ENCODE results near the gene NIN.
"Not testable (repeated sequence)": the region's sequence is repeated elsewhere in the genome, so short reads cannot be mapped to it uniquely, and the experiment has no call there.

Gene NIN

DNA sequence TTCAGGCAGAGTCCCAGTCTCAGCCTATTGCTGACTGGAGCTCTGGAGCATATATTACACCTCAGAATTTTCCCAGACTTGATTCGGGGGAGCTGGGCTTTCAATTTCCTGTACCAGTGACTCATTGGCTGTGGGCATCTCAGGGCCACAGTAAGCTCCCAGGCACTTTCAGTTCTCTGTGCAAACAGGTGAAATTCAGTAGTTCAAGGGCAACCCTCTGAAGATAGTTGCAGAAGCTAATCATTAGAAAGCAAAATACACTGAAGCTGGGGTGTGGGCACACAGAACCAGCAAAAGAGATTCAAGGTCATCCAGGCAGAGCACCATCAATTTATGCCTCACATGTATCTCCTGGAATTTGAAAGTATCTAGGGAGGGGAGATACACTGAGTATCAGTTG is 8.1 kb upstream of the NIN start:
- DNase-seq, result no peak

GRCh38 chr14:50837850-50838470 is 7.0 kb upstream of the NIN start:
- DNase-seq, result no peak

GRCh38 chr14:50837271-50837670 is 6.3 kb upstream of the NIN start:
- no peak for DNase-seq

- DNase-seq, result no peak
Observed at GRCh38 chr14:50836515-50836914, 5.6 kb upstream of the NIN start.

DNA sequence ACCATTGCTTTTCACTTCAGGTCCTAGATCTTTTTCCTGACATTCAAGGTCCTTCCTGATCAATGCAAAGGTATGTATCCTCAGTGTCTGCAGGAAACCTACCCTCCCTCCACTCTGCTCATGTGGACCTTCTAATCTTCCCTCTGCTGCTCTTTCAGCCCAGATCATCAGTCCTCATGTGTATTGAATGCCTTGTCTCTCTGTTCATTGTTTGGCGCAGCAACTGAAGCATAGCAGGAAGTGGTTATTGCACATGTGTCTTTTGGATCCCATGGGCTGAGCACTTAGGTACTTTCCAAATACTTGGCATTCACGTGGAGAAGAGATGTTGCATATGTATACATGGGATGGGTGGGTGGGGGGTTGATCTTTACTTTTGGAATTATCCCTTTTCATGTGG is 4.3 kb upstream of the NIN start:
- peak; percentile 19 for DNase-seq

DNA sequence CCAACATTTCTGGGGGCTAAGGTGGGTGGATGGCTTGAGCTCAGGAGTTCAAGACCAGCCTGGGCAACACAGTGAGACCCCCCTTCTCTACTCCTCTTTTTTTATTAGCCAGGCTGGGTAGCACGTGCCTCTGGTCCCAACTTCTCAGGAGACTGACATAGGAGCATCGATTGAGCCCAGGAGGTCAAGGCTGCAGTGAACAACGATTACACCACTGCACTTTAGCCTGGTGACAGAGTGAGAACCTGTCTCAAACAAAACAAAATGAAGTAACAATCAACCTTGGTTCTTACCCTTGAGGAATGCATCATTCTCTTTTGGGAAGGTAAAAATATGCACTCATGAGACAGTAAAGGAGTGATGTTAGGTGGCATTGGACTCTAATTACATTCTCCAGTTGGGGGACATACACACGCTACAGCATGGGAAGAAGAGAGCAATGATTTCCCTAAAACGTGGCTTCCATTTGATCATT is 3.9 kb upstream of the NIN start:
- no peak for DNase-seq

DNA sequence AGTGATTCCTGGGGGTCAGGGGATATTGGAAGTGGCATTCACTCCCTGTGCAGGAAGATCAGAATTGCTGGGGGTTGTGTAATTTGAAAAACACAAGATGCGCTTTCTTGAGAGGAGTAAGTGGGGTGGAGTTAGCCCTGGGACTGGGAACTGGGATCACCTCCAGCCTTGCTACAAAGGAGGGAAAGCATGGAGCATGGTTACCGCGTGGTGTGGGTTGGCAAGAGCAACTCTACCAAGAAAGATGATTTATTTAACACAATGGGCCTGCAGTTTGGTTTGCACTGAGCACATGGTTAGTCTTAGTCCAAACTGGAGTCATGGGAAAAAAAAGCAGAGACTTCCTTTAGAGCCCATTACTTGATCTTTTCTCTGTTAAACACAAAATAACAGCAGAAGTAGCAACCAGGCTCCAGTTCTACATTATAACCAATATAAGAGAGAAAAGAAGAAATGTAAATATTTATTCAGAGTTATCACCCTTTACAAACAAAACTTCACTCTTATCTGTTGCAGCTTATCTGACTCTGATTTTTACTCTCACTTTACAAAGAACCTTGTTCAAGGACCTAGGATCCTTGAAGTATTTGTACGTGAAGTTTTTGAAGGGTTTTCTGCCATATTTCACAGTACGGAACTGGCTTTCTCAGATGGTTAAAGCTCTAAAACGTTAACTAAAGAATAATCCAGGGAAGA is 2.1 kb upstream of the NIN start:
- DNase-seq, result no peak

DNA sequence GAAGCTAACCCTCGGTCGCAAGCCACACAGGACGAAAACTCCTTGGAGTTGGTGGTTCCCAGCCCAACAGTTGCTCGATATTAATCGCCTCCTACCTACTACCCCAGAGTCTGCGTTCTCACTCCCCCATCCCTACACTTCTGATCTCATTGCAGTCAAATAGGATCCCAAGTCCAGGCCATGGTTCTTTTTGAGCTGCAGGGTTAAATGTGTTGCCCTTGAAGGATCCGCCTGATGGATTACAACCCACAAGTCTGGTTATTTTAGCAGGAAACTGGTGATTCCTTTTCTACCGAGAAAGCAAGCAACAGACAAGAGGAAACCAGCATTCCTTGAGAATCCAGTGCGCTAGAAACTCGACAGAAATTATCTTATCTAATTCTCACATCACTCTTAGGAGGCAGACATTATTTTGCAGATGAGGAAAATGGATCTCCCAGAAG is 785 bp upstream of the NIN start:
- no peak for DNase-seq

GRCh38 chr14:50830044-50830931 is 674 bp downstream of the NIN start:
- peak; percentile 28 for DNase-seq

- no peak for DNase-seq
Observed at GRCh38 chr14:50829489-50830043, 1.4 kb downstream of the NIN start.

DNA sequence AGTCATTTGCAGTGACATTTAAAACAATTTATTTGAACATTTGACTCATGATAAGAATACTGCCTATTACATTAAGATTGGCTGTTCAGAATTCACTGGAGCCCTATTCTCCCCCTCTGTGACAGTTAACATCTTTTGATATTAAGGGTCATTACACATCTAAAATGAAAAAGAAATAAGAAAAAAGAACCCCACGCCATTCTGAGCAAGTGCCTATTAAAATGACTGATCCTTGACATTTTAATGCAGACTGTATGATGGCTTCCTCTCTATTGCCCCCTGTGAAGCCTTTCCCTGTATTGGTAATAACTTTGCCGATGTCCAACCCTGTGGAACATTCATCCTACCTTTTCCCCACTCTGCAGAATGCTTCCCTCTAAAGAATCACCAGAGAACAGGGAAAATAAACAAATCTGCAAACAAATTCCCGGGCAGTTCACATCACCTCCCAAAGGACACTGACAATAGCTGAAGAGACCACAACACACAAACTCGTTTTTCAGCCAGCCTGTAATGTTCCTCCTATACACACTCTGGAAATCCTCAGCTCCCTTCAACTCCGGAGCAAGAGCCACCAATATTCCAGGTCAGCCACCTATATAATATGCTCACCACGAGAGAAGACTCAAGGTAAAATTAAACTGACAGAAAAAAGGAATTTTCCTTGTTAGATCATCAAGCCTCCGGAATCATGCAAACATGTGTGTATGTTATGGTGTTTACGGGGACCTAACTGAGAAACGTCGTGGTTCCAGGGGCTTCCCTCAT is 2.1 kb downstream of the NIN start:
- no peak for DNase-seq

DNA sequence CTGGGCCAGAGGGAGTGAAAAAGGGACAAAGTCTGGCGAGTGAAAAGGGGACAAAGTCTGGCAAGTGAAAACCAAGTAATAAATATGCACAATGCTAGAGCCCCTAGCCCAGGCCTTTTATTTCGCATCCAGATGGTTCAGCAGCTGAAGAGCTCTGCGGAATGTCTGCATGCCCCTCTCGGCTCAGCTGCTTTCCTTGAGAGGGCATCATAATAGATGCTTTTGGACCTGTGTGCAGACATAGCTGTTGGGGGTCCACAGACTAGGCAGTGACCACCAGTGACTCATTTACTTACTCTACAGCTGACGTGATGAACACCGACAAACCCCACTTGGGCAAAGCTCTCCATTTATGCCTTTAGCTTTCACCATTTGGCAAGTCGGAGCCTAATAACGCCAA is 4.3 kb downstream of the NIN start:
- no peak for DNase-seq

GRCh38 chr14:50825307-50825706 is 5.7 kb downstream of the NIN start:
- DNase-seq, result no peak

- no peak for DNase-seq
Observed at GRCh38 chr14:50823762-50824636, 7.0 kb downstream of the NIN start.

- no peak for DNase-seq
Observed at GRCh38 chr14:50823051-50823761, 7.8 kb downstream of the NIN start.

DNA sequence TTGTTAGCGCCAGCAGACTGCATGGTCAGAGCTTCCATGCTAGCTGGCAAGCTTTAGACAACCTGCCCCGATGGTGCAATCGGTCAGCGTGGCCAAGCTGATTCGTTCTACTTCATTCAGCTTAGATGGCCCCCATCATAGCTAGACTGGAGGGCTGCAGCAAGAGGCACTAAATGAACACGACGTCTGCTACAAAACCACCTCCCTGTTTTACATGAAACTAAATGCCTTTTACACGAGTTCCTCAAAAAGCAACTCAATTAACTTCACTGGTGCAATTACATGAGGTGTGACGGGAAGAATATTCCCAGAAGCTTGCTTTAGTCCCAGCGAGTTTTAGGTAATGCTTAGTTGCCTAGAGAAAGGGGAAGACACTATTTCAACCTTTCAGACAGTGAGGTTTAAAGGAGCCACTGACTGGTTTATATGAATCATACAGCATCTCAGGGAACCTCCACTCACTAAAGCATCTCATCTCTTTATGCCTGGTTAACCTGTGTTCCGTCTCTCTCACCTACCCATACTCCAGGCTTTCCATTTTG is 8.4 kb downstream of the NIN start:
- no peak for DNase-seq

DNA sequence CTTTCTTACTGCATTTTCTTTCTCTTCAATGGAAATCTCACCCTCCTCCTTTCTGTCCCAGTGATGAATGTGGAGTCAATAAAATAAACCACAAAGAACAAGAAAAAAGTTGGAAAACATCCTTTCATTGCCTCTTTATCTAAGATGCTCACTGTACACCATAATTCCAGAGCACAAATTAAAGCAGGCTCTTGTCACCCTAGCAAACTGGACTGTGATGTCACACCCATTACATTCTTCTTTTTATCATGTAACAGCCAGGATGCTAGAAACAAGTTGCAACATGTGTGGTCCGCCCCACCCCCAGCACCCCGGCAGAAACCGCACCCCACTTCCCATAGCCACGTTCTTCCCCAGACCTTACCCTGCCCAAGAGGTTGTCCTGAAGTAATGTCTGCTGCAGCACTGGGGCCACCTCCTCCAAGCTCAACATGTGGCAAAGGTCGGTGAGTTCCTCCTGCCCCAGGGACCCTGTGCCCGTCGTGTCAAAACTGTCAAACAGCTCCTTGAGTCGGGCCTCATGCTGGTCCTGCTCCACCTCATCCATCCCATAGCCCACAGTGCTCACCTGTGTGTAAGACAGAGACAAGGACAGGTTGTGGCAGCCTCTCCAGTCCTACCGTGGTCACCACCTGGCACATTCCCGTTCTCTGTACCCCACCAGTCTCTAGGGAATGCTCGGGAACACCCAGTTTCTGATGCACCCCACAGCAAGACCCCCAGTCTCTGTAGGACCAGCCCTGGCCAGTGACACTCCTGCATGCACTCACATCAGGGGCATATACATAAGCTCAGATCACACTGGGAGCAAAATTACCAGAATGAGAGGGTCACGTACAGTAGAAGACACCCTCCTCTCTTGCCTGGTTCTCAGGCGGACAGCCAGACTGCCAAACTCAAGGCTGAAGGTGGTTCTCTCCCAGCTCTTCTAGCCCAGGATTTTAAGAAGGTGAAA is 9.2 kb downstream of the NIN start:
- DNase-seq, result no peak

GRCh38 chr14:50820786-50821509 is 10.0 kb downstream of the NIN start:
- DNase-seq, result no peak

- not testable (repeated sequence) for DNase-seq
Observed at GRCh38 chr14:50819303-50819702, 11.7 kb downstream of the NIN start.

Data from NCI-H2029 (cell line).